Measurements from ENCODE around the gene DGKQ.
"Not testable (repeated sequence)": the region's sequence is repeated elsewhere in the genome, so short reads cannot be mapped to it uniquely, and the experiment has no call there.

DGKQ gene

GRCh38 chr4:948101-948935 is 25.1 kb downstream of the DGKQ start:
- no peak for DNase-seq

- DNase-seq, result no peak
Observed at GRCh38 chr4:947491-947971, 25.8 kb downstream of the DGKQ start.

- DNase-seq, result no peak
Observed at GRCh38 chr4:946517-947471, 26.6 kb downstream of the DGKQ start.

GRCh38 chr4:946103-946450 is 27.3 kb downstream of the DGKQ start:
- no peak for DNase-seq

GRCh38 chr4:945274-946102 is 27.9 kb downstream of the DGKQ start:
- DNase-seq, result no peak

- DNase-seq, result not testable (repeated sequence)
Observed at GRCh38 chr4:939508-939907, 33.9 kb downstream of the DGKQ start.

- DNase-seq, result no peak
Observed at GRCh38 chr4:932713-933070, 40.7 kb downstream of the DGKQ start.

- DNase-seq, result peak; percentile 95 to 97
Observed at GRCh38 chr4:931960-932712, 41.2 kb downstream of the DGKQ start, which contains the start of the genes GAK and TMEM175. TSS of gene GAK (minus strand) at chr4:932316. CDS start at chr4:932187, 129 bp downstream. TSS of gene TMEM175 (plus strand) at chr4:932460. CDS start at chr4:947740, 15,280 bp downstream.

- DNase-seq, result peak; percentile 22 to 43
Observed at GRCh38 chr4:931194-931959, 42.0 kb downstream of the DGKQ start.

- DNase-seq, result no peak
Observed at GRCh38 chr4:930827-931193, 42.6 kb downstream of the DGKQ start.

- DNase-seq, result peak; percentile 64 to 73
Observed at GRCh38 chr4:930028-930551, 43.3 kb downstream of the DGKQ start.

GRCh38 chr4:929096-929765 is 44.1 kb downstream of the DGKQ start:
- DNase-seq, result no peak

- not testable (repeated sequence) for DNase-seq
Observed at GRCh38 chr4:927566-927965, 45.8 kb downstream of the DGKQ start.

- no peak for DNase-seq
Observed at GRCh38 chr4:926538-926937, 46.8 kb downstream of the DGKQ start.

GRCh38 chr4:925771-926500 is 47.4 kb downstream of the DGKQ start:
- DNase-seq, result no peak

- no peak for DNase-seq
Observed at GRCh38 chr4:925171-925570, 48.2 kb downstream of the DGKQ start.

GRCh38 chr4:924107-925096 is 49.0 kb downstream of the DGKQ start:
- peak; percentile 74 to 87 for DNase-seq

- DNase-seq, result no peak
Observed at GRCh38 chr4:921830-922331, 51.5 kb downstream of the DGKQ start.
